NCI-H1048 (cell line): ENCODE results near the gene SAP30BP.

Source experiments
- DNase-seq: peaks from one replicate; lab custom pipeline; 2025; lab: John Stamatoyannopoulos, UW

The SAP30BP gene

DNA sequence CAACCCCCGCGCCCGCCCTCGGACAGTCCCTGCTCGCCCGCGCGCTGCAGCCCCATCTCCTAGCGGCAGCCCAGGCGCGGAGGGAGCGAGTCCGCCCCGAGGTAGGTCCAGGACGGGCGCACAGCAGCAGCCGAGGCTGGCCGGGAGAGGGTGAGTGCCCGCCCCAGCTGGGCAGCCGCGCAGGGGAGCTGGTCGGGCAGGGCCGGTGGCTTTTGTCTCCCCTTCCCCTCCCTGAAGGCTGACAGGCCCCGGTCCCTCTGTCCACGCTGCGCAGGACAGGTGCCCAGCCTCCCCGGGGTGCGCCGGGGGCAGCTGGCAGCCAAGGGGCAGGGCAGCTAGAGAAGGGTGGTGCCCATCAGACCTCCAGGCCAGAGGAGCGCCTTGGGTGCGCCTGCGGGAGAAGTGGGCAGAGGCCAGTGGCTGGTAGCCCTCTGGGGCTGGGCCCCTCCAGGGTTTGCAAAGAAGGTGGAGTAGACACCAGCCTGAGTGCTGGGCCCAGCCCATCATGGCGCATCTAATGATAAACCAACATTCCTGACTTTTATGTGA, 54.4 kb downstream of the SAP30BP start:
- no peak for DNase-seq

DNA sequence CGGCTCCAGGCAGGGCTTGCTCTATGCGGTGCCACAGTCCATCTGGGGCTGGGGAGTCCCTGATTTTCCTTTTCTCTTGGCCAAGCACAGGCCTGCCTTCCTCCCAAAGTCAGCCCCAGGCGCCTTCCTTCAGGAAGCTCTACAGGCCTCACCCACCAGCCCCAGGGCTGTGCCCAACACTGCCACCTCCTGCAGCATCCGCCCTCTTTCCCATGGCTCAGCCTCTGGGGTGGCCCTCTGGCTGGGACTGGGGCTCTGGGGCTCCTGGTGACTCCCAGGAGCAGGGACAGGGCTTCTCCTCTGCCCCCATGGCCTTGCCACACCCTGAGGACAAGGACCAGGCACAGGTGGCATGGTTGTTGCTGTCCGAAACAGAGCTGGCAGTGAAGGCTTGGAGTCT, 54.9 kb downstream of the SAP30BP start:
- no peak for DNase-seq

DNA sequence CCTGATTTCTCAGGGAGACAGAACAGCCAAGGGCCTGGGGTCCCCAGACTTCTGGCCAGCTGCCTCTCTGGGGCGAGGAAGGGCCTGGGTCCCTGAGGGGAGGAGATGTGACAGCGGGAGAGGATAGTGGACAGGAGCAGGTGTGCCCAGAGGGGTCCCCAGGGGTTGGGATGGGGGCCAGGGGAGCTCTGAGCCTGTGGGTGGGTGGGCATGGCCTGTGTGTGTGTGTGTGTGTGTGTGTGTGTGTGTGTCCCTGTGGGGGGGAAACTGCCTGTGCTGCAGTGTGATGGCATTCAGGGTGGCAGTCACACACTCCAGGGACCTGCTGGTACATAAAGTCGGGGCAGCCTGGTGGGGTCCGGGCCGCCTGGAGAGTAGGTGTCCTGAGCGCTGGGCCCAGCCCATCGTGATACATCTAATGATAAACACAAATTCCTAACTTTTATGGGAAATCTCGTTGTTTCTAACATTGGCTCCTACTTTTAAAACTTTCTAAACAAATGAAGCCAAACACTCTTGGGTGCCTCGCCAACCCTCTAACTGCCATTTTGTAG, 55.5 kb downstream of the SAP30BP start:
- no peak for DNase-seq

DNA sequence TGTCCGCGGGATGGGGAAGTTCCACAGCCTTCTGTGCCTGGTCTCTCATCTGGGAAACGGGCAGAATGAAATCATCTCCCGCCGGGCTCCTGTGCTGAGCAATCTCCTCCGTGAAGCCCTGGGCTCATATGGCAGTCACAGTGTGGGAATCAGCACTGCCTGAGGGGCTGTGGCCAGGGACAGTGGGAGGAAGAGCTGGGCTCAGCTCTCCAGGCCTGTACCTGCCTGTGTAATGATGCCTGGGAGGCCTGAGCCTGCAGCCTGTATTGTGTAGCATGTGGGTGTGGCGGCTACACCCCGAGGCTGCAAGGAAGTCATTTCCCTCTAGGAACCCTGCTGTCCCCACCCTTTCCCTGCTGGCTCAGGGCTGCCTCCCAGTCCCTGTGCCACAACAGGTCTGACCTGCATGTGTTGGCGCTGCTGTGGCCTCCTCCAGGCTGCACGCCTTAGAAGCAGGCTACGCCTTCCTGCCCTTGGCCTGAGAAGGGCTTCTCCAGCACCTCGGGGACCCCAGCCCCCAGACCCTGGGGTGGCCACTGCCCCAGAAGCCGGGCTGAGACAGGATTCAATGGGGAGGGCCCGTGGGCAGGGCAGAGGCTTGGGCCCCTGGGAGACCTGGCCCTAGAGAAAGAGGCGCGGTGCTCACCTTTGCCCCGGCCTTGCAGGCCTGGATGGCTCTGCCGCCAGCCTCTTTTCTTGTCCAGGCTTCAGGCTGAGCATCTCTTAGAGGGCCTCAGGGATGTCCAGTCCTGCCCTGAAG, 56.2 kb downstream of the SAP30BP start:
- DNase-seq: no peak

DNA sequence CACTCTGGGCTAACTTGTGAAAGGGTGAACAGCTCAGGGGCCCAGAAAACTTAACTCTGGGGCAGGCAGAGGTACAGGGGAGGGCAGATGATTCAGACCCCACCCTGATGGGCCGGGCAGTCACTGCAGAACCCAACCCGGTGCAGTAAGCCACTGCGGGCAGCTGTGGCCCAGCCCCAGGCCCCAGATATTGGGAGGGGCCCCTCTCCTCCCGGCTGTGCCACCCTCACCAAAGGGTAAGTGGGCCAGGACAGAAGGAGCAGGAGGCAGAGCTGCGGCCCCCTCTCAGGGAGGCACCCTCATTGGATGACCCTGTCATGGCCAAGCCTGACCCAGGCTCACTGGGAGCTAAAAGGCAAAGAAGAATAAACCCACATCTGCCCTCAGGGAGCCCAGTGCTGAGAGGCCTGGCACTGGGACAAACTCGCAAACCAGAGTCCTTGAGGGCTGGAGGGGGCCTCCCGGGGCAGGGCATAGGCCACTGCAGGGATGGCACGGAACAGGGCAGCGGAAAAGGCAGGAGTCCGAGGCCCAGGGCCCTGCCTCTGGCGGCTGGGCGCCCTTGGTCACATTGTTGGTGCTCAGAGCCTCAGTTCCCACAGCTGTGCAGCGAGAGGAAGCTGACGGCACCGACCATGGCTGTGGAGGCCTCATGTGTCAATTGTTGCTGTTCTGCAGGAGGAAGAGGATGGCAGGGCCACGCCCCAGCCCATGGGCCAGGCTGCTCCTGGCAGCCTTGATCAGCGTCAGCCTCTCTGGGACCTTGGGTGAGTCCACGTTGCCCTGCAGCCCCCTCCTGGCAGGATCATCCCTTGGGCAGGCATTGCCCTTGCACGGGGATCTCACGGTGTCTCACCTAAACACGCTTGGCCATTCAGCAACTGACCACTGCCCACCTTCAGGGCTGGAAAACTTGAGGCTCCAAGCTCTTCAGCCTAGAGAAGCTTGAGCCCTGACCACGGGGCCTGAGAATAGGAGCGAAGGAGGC, 57.2 kb downstream of the SAP30BP start:
- DNase-seq: no peak

DNA sequence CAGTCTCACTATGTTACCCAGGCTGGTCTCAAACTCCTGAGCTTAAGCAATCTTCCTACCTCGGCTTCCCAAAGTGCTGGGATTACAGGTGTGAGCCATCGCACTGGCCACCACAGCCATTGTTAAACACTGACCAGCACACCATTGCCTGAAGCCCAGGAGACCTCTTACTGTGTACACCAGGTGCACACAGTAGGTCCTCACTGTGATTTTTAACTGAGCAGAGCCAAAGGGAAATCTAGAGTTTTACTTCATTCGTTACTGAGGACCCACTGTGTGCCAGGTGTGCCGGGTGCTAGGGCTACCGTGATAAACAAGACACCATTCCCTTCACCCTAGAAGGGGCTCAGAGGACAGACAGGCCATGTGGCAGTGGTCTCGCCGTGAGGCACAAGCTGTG, 58.4 kb downstream of the SAP30BP start:
- DNase-seq: no peak

DNA sequence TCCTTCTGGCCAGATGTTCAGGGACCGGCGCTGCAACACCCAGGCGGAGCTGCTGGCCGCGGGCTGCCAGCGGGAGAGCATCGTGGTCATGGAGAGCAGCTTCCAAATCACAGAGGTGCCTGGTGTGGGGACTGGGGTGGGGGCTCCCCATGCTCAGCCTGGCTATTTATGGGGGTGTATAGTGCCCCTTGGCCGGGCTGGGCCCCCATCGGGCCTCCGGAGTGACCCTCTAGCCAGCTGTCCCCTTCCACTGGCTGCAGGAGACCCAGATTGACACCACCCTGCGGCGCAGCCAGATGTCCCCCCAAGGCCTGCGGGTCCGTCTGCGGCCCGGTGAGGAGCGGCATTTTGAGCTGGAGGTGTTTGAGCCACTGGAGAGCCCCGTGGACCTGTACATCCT, 60.3 kb downstream of the SAP30BP start:
- DNase-seq: no peak

DNA sequence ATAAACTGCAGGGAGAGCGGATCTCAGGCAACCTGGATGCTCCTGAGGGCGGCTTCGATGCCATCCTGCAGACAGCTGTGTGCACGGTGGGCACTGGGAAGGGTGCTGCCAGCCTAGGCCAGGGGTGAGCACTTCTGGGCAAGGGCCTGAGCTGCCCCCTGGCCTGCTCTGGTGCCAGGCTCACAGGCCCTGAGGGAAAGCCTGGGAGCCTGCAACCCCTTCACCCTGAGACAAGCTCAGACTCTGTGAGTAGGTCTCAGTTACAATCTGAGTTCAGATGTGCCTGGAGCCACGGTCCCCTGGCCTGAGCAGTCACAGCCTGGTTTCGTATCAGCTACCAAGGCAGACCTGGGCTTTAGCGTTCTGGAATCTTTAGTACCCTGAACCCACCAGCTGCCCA, 62.2 kb downstream of the SAP30BP start:
- DNase-seq: no peak

DNA sequence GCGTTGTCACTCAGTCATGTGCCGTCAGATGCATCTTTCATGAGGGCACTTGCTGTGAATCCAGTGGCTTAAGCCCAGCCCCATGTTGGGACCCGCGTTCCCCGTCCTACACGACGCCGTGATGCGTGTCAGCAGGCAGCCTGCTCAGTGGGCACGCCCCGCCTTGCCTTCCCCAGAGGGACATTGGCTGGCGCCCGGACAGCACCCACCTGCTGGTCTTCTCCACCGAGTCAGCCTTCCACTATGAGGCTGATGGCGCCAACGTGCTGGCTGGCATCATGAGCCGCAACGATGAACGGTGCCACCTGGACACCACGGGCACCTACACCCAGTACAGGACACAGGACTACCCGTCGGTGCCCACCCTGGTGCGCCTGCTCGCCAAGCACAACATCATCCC, 62.9 kb downstream of the SAP30BP start:
- DNase-seq: no peak

DNA sequence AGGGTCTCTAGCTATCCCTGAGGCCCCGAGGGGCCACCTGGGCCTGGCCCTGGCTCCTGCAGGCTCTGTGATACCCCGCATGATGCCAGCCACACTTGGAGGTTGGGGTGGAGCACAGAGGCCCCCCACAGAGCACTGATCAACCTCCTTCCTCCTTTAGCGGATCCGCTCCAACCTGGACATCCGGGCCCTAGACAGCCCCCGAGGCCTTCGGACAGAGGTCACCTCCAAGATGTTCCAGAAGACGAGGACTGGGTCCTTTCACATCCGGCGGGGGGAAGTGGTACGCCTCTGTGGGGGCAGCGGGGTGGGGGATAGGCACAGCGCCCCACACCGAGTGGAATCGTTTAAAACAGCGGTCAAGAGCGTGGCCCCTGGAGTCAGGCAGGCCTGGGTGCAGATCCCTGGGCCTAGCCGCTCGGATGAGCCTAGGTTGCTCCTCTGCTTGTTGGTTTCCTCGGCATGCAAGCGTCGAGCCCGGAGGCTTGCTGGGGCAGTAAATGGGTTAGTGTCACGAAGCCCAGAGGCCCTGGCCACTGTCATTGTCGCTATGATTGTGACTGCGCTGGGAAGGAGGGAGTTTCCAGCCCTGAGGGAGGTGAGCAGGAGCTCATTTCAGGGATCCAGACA, 64.1 kb downstream of the SAP30BP start:
- DNase-seq: no peak

DNA sequence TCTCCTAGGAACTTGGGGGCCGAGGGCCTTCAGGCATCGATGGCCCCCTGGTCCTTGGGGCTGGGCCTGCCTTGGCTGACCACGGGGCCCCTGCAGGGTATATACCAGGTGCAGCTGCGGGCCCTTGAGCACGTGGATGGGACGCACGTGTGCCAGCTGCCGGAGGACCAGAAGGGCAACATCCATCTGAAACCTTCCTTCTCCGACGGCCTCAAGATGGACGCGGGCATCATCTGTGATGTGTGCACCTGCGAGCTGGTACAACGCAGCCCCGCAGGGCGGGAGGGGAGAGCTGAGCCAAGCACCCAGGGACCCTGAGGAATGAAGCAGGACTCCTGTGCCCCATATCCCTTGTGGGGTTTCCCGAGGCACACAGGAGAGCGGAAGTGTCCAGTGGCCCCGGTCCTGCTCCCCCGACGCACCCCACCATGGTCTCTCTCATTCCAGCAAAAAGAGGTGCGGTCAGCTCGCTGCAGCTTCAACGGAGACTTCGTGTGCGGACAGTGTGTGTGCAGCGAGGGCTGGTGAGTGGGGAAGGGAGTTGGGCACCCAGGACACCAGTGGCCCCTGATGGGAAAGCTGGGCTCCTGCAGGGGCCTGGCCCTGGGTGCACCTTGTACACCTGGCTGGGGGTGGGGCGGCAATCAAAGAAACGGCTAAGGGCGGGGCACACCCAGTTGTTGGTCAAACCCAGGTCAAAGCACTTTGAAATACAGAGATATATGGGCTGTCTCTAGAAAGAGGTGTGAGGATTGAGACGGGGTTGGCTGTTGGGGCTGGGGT, 64.8 kb downstream of the SAP30BP start:
- DNase-seq: no peak

DNA sequence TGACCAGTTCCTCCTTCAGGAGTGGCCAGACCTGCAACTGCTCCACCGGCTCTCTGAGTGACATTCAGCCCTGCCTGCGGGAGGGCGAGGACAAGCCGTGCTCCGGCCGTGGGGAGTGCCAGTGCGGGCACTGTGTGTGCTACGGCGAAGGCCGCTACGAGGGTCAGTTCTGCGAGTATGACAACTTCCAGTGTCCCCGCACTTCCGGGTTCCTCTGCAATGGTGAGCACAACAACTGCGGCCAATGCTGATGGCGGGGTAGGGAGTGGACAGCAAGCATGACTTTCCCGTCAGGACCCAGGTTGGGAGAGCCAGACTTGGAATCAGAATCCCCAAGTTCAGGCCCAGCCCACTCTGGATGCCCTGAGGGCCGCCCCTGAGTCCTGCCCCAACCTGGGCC, 66.3 kb downstream of the SAP30BP start:
- DNase-seq: no peak

DNA sequence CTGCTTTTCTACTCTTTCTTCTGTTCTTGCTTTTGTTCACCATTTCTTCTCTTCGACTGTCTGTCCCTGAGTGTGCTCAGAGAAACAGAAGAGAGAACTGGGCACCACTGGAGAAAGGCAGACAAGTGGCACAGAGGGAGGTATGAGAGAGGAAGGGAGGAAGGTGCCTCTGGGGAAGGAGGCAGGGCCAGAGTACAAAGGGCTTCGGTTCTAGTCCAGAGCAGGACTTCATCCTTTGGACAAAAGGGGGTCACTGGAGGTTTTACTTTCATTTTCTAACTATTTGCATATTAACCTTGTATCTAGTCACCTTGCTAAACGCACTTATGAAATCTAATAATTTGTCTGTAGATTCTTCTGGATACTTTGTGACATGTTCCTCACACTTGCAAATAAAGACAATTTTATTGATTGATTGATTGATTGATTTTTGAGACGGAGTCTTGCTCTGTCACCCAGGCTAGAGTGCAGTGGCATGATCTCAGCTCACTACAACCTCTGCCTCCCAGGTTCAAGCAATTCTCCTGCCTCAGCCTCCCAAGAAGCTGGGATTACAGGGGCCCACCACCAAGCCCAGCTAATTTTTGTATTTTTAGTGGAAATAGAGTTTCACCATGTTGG, 67.6 kb downstream of the SAP30BP start:
- no peak for DNase-seq

DNA sequence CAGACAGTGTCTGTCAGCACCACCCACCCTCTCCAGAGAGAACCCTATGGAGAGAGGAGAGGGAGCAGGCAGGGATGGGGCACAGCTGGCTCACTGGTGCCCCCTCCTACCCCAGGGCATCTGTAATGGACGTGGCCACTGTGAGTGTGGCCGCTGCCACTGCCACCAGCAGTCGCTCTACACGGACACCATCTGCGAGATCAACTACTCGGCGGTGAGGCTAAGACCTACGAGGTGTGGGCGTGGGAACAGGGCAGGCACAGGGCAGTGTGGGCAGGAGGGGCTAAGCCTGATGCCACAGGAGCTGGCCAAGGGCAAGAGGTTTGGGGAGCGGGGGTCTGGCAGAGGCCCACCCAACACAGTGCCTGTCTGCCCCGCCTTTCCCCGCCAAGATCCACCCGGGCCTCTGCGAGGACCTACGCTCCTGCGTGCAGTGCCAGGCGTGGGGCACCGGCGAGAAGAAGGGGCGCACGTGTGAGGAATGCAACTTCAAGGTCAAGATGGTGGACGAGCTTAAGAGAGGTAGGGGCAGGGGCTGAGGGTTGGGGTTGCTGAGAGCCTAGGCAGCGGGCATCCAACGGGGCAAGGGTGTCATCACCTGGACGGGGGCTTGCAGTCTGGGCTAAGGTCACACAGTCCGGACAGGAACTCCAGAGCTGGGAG, 69.2 kb downstream of the SAP30BP start:
- no peak for DNase-seq

DNA sequence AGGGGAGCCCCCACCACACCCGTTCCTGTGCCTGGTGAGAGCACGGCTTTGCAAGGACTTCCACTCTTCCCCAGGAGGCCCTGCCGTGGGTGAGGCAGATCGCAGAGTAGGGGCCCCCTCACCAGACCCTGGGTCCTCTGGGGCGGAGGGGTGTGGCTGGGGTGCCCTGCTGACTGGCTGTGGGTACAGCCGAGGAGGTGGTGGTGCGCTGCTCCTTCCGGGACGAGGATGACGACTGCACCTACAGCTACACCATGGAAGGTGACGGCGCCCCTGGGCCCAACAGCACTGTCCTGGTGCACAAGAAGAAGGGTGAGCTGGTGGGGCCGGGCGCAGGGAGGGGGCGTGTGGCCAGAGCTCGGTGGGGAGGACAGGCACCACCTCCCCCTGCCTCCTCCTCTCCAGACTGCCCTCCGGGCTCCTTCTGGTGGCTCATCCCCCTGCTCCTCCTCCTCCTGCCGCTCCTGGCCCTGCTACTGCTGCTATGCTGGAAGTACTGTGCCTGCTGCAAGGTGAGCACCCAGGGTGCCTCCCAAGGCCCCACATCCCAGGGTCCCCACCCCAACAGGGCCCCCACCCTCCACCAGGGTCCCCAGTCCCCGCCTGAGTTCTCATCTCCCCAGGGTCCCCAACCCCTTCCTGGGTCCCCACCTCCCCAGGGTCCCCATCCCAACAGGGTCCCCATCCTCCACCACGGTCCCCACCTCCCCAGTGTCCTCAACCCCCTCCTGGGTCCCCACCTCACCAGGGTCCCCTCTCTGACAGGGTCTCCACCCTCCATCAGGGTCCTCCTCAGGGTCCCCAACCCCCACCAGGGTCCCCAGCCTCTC, 70.2 kb downstream of the SAP30BP start:
- DNase-seq: no peak

DNA sequence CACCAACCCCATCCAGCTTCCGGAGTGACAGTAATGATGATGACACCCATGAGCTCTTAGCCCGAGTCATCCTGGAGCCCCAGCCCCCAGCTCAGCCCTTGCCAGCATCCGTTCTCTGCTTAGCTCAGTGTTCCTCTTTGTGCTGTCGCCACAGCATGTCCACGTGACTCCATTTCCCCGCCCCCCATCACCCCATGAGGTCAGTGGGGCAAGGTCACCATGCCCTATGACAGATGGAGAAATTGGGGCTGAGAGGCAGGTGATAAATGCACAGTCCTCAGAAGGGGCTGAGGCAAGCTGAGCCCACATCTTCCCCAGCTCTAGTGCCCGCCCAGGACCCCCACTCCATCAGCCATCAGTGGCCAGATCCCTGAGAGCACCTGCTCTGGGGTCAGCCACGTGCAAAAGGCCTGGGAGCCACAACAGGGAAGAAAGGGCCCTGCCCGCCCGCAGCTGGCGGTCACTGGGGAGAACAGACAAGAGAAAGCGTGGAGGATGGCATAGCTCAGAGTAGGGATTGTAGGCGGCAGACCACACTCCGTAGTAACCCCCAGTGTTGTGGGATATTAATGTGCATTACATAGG, 71.2 kb downstream of the SAP30BP start:
- DNase-seq: no peak

DNA sequence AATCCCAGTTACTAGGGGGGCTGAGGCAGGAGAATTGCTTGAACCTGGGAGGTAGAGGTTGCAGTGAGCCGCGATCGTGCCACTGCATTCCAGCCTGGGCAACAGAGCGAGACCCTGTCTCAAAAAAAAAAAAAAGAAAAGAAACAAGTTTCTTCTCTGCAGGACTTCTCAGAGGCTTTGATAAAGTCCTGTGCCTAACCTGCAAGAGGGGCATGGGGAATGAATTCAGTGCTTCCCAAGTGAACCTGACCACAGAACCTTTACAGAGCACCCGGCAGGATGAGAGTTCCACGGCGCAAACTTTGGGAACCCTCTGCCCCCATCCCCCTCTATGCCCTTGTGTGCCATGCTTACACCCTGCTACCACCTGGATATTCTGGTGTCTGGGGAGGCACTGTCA, 72.0 kb downstream of the SAP30BP start:
- no peak for DNase-seq

DNA sequence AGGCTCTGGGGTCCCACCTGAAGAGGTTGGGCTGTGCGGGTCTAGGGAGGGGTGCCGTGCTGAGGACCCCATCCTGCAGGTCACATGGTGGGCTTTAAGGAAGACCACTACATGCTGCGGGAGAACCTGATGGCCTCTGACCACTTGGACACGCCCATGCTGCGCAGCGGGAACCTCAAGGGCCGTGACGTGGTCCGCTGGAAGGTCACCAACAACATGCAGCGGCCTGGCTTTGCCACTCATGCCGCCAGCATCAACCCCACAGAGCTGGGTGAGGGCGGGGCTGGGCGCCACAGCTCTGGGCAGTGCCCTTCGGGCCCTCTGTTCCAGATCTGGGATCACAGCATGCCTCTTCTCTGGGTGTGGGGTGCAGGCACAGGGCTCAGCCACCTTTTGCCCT, 72.7 kb downstream of the SAP30BP start:
- no peak for DNase-seq

DNA sequence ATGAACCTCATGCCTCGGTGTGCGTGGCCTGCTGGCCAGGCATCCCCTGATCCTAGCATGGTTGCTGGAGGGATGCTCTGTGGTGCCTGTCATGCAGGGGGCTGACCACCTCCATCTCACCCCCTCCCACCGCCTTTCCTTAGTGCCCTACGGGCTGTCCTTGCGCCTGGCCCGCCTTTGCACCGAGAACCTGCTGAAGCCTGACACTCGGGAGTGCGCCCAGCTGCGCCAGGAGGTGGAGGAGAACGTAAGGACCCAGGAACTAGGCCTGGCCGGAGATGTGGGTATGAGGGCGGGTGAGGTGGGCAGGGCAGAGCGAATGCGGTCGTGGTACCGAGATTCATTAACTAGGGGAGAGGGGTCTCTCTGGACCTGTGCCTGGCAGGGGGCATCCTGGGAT, 73.1 kb downstream of the SAP30BP start:
- no peak for DNase-seq
